IMR-90 (cell line): ENCODE results near the gene ATG5. TPM values are rescaled to one million over a fixed set of nuclear protein-coding genes. Genes with fewer than 3 reads are reported as not detected.
A peak's percentile ranks its signal among the peaks of the same experiment; 100 is the strongest.

Experiments
- ATAC-seq: fragments of 200-7000 bp; cut with Tn5 transposase; 2 replicates; pipeline ENCODE4 v1.9.1; 2020; ENCODE audit warnings: low read depth, mild to moderate bottlenecking, moderate library complexity
- BruUV-seq: library from RNA; stranded (reverse); fragments of 400-500 nt; replicated peaks from 2 replicates; lab custom pipeline; 2021; lab: Mats Ljungman, UMichigan
- CTCF ChIA-PET: fragments of 300-600 bp; formaldehyde crosslinking; extraction: SDS; loops from one replicate; lab custom pipeline; 2021; ENCODE audit warnings: antibody characterized with exemption; lab: Yijun Ruan, JAX
- POLR2A ChIA-PET: fragments of 300-600 bp; sonication (Branson Sonifier 250); formaldehyde crosslinking; loops from one replicate; lab custom pipeline; 2022; ENCODE audit warnings: antibody characterized with exemption; ENCODE audit not compliant: unreplicated experiment; lab: Charles Lee
- DNase-seq: peaks from one replicate; pipeline ENCODE4 v3.0.0; 2013
- H2AFZ ChIP-seq: replicated peaks from 2 replicates; pipeline ENCODE3; 2013; ENCODE audit warnings: low read length, mild to moderate bottlenecking; ENCODE audit not compliant: poor library complexity
- H2AK5ac ChIP-seq: 2 replicates; pipeline ENCODE4 v1.6.1; 2013; ENCODE audit warnings: low read depth, low read length, inconsistent platforms
- H2AK9ac ChIP-seq: replicated peaks from 2 replicates; pipeline ENCODE3; 2013; ENCODE audit warnings: mild to moderate bottlenecking, low read depth, low read length, moderate library complexity; ENCODE audit not compliant: poor library complexity
- H2BK120ac ChIP-seq: 2 replicates; pipeline ENCODE4 v1.6.1; 2013; ENCODE audit warnings: low read depth, low read length, inconsistent platforms
- H2BK15ac ChIP-seq: 3 replicates; pipeline ENCODE4 v1.6.1; 2013; ENCODE audit warnings: low read depth, low read length, inconsistent platforms
- H2BK20ac ChIP-seq: 2 replicates; pipeline ENCODE4 v1.6.1; 2013; ENCODE audit warnings: low read depth, mild to moderate bottlenecking, inconsistent platforms, low read length, moderate library complexity
- H2BK5ac ChIP-seq: 2 replicates; pipeline ENCODE4 v1.6.1; 2013; ENCODE audit warnings: mild to moderate bottlenecking, low read depth, low read length, inconsistent platforms; ENCODE audit not compliant: poor library complexity, severe bottlenecking
- H3K14ac ChIP-seq: replicated peaks from 2 replicates; pipeline ENCODE4 v1.6.1; 2013; ENCODE audit warnings: low read depth, low read length, inconsistent platforms
- H3K18ac ChIP-seq: 2 replicates; pipeline ENCODE4 v1.6.1; 2013; ENCODE audit warnings: low read depth, low read length, control low read depth
- H3K23ac ChIP-seq: 2 replicates; pipeline ENCODE4 v1.6.1; 2013; ENCODE audit warnings: low read depth, low read length, inconsistent platforms
- H3K27ac ChIP-seq: 2 replicates; pipeline ENCODE4 v1.5.1; 2013; ENCODE audit warnings: mild to moderate bottlenecking, control low read depth, low read length; ENCODE audit not compliant: insufficient read depth
- H3K27me3 ChIP-seq: 2 replicates; pipeline ENCODE4 v1.6.1; 2013; ENCODE audit warnings: low read length; ENCODE audit not compliant: control insufficient read depth, insufficient read depth
- H3K36me3 ChIP-seq: 2 replicates; pipeline ENCODE4 v1.6.1; 2013; ENCODE audit warnings: low read length, mixed read lengths; ENCODE audit not compliant: control insufficient read depth, insufficient read depth
- H3K4ac ChIP-seq: 2 replicates; pipeline ENCODE4 v1.6.1; 2013; ENCODE audit warnings: low read depth, low read length, inconsistent platforms
- H3K4me1 ChIP-seq: 2 replicates; pipeline ENCODE4 v1.6.1; 2013; ENCODE audit warnings: low read length, mixed read lengths; ENCODE audit not compliant: control insufficient read depth, insufficient read depth
- H3K4me2 ChIP-seq: 2 replicates; pipeline ENCODE4 v1.6.1; 2013; ENCODE audit warnings: low read depth, mild to moderate bottlenecking, control low read depth, low read length, moderate library complexity
- H3K4me3 ChIP-seq: 2 replicates; pipeline ENCODE4 v1.5.1; 2013; ENCODE audit warnings: low read depth, mild to moderate bottlenecking, control low read depth, low read length, moderate library complexity; ENCODE audit not compliant: insufficient read depth
- H3K56ac ChIP-seq: 2 replicates; pipeline ENCODE4 v1.6.1; 2013; ENCODE audit warnings: low read length, inconsistent platforms; ENCODE audit not compliant: insufficient read depth; ENCODE audit errors: extremely low read depth
- H3K79me1 ChIP-seq, 2 experiments: 2 replicates each; pipeline ENCODE4 v1.6.1; 2013; ENCODE audit warnings: low read length in 2 of 2, inconsistent platforms in 1 of 2, low read depth in 1 of 2
- H3K9ac ChIP-seq: 2 replicates; pipeline ENCODE4 v1.6.1; 2013; ENCODE audit warnings: low read depth, low read length, control low read depth
- H3K9me1 ChIP-seq: 2 replicates; pipeline ENCODE4 v1.6.1; 2013; ENCODE audit warnings: low read length, inconsistent platforms; ENCODE audit not compliant: insufficient read depth
- H3K9me3 ChIP-seq: 2 replicates; pipeline ENCODE4 v1.6.1; 2013; ENCODE audit warnings: low read length; ENCODE audit not compliant: control insufficient read depth, insufficient read depth
- H4K20me1 ChIP-seq: 2 replicates; pipeline ENCODE4 v1.6.1; 2013; ENCODE audit warnings: low read length, inconsistent platforms; ENCODE audit not compliant: insufficient read depth
- H4K5ac ChIP-seq: 2 replicates; pipeline ENCODE4 v1.6.1; 2013; ENCODE audit warnings: mild to moderate bottlenecking, low read depth, low read length, control low read depth
- H4K8ac ChIP-seq, 2 experiments: 2 replicates each; pipeline ENCODE4 v1.6.1; 2013; ENCODE audit warnings: low read depth in 2 of 2, low read length in 2 of 2, control low read depth in 1 of 2, inconsistent platforms in 1 of 2
- H4K91ac ChIP-seq: 2 replicates; pipeline ENCODE4 v1.6.1; 2013; ENCODE audit warnings: low read depth, low read length, inconsistent platforms; ENCODE audit not compliant: insufficient read depth
- BHLHE40 ChIP-seq: fragments of 150-350 bp; IDR thresholded peaks from 2 replicates; pipeline ENCODE4 v1.6.1; 2016; ENCODE audit warnings: mild to moderate bottlenecking, low read depth, low read length
- CEBPB ChIP-seq: IDR thresholded peaks from 2 replicates; pipeline ENCODE4 v1.6.1; 2012; ENCODE audit warnings: low read depth, low read length, improper control_type of control experiment
- CHD1 ChIP-seq: IDR thresholded peaks from 2 replicates; pipeline ENCODE4 v1.6.1; 2012; ENCODE audit warnings: low read depth, low read length, improper control_type of control experiment
- CTCF ChIP-seq: conservative IDR thresholded peaks from 2 replicates; pipeline ENCODE4 v1.5.1; 2012; ENCODE audit warnings: mild to moderate bottlenecking, low read depth, low read length, improper control_type of control experiment
- ELK1 ChIP-seq: fragments of 150-350 bp; IDR thresholded peaks from 2 replicates; pipeline ENCODE4 v1.6.1; 2016; ENCODE audit warnings: low read depth, mild to moderate bottlenecking, low read length, moderate library complexity, borderline replicate concordance
- FOS ChIP-seq: fragments of 150-350 bp; IDR thresholded peaks from 2 replicates; pipeline ENCODE4 v1.6.1; 2016; ENCODE audit warnings: low read depth, low read length
- MAFK ChIP-seq: IDR thresholded peaks from 2 replicates; pipeline ENCODE4 v1.6.1; 2012; ENCODE audit warnings: low read depth, low read length, improper control_type of control experiment
- MAZ ChIP-seq: IDR thresholded peaks from 2 replicates; pipeline ENCODE4 v1.6.1; 2012; ENCODE audit warnings: low read depth, mild to moderate bottlenecking, low read length, improper control_type of control experiment, moderate library complexity, borderline replicate concordance
- MXI1 ChIP-seq: IDR thresholded peaks from 2 replicates; pipeline ENCODE4 v1.6.1; 2012; ENCODE audit warnings: low read depth, mild to moderate bottlenecking, low read length, moderate library complexity, borderline replicate concordance
- NFE2L2 ChIP-seq: fragments of 150-350 bp; IDR thresholded peaks from 2 replicates; pipeline ENCODE4 v1.6.1; 2016; ENCODE audit warnings: low read depth, mild to moderate bottlenecking, low read length
- POLR2A ChIP-seq: IDR thresholded peaks from 2 replicates; pipeline ENCODE4 v1.6.1; 2012; ENCODE audit warnings: mild to moderate bottlenecking, low read depth, low read length
- RAD21 ChIP-seq: IDR thresholded peaks from 2 replicates; pipeline ENCODE4 v1.6.1; 2012; ENCODE audit warnings: low read length, improper control_type of control experiment
- RCOR1 ChIP-seq: IDR thresholded peaks from 2 replicates; pipeline ENCODE4 v1.6.1; 2012; ENCODE audit warnings: mild to moderate bottlenecking, low read length, improper control_type of control experiment; ENCODE audit not compliant: insufficient replicate concordance
- RFX5 ChIP-seq: IDR thresholded peaks from 2 replicates; pipeline ENCODE4 v1.8.0; 2012; ENCODE audit warnings: low read depth, mild to moderate bottlenecking, low read length, moderate library complexity
- SMC3 ChIP-seq: fragments of 150-350 bp; IDR thresholded peaks from 2 replicates; pipeline ENCODE4 v1.6.1; 2016; ENCODE audit warnings: low read depth, mild to moderate bottlenecking, antibody characterized with exemption, low read length, moderate library complexity
- USF2 ChIP-seq: fragments of 150-350 bp; IDR thresholded peaks from 2 replicates; pipeline ENCODE4 v1.6.1; 2017; ENCODE audit warnings: mild to moderate bottlenecking, antibody characterized with exemption, low read length, low read depth
- WGBS, 2 experiments: methylation state at CpG; one replicate each; pipeline versions ENCODE4 v1.1.5 to v1.1.7; 2013; ENCODE audit warnings: missing lambda C conversion rate in 2 of 2; ENCODE audit not compliant: insufficient read length in 1 of 2; ENCODE audit errors: extremely low coverage in 2 of 2; 5-methylcytosine and 5-hydroxymethylcytosine counted together
- dilution Hi-C: fragments of 300-500 bp; cut with HindIII; formaldehyde crosslinking; loops from one replicate; pipeline ENCODE4 v1.14.3; 2018; ENCODE audit warnings: low sequenced_read_pairs; ENCODE audit not compliant: unreplicated experiment
- in situ Hi-C: fragments of 300-500 bp; cut with MboI; formaldehyde crosslinking; loops from 3 replicates; pipeline ENCODE4 v1.14.3; 2019; ENCODE audit warnings: low sequenced_read_pairs, inconsistent platforms, mixed read lengths
- intact Hi-C: fragments of 100-400 bp; cut with micrococcal nuclease; formaldehyde crosslinking; loops from 2 replicates; pipeline ENCODE4 v1.10.0; 2022
- polyA plus RNA-seq, 3 experiments: library from polyadenylated mRNA; depleted of rRNA; stranded (reverse); fragments of >200 nt; gene quantifications; 2 replicates each; pipeline ENCODE4 v1.2.3, GENCODE V29; 2012; ENCODE audit warnings: low replicate concordance in 1 of 3
- total RNA-seq: library from RNA; depleted of rRNA; stranded (reverse); fragments of >200 nt; gene quantifications from 2 replicates; pipeline ENCODE4 v1.2.3, GENCODE V29; 2012

The ATG5 gene
- total and polyA plus RNA-seq, 2 of the 4 experiments (the other 2 are of a cell fraction): 13.5 to 28.0 TPM

- Histone ChIP-seq H3K27ac (no peak overlapping the region), H3K9ac (no peak overlapping the region), H3K4me3 (no peak overlapping the region; the same call in 1 of the 2 replicates), H4K91ac (no peak overlapping the region), H2BK120ac (no peak overlapping the region), H3K4me2 (peak overlapping the region; percentile 67; the same call in 1 of the 2 replicates), H2BK15ac (no peak overlapping the region), H3K79me1 (no peaks in the 10 kb centered on the region), H2AFZ (peak overlapping the region; percentile 91), H3K56ac (no peak overlapping the region), H3K4ac (no peak overlapping the region), H4K20me1 (no peaks in the 10 kb centered on the region), H2BK5ac (no peak overlapping the region), H3K9me3 (no peaks in the 10 kb centered on the region), H3K14ac (no peak overlapping the region), H3K9me1 (no peaks in the 10 kb centered on the region), H2AK9ac (no peak overlapping the region), H2AK5ac (no peak overlapping the region), H4K5ac (no peak overlapping the region), H3K18ac (no peak overlapping the region), H2BK20ac (no peak overlapping the region), H4K8ac (no peak overlapping the region), H3K27me3 (peaks cover 28% of the 10 kb centered on the region), H3K36me3 (no peaks in the 10 kb centered on the region), H3K23ac (no peak overlapping the region), H3K4me1 (peaks cover 3% of the 10 kb centered on the region; the same call in 1 of the 2 replicates)
- intact Hi-C loops: loop anchor here (1.0 kb wide), 1 partner anchor 619 kb away; no protein-coding TSS in a partner anchor
- WGBS, 2 experiments: 20% methylated on average over 2 of the region's 12 CpGs; no CpG with 5 or more reads in 1 of the 2 experiments
- in situ Hi-C loops: no loop called here
- ChIA-PET CTCF (interaction anchor here (0.6 kb wide), 1 partner anchor 108 kb away, joined by 3 read pairs; no protein-coding TSS in a partner anchor), POLR2A (no interaction called here)
- TF ChIP-seq NFE2L2 (no peak), RFX5 (no peak), POLR2A (no peak), USF2 (no peak), MXI1 (no peak), MAZ (no peak), CTCF (no peak), SMC3 (no peak), RCOR1 (no peak), CEBPB (no peak), MAFK (no peak), CHD1 (no peak), ELK1 (no peak), RAD21 (no peak), BHLHE40 (no peak), FOS (no peak)
- DNase-seq: no peak
- no TSS peak for BruUV-seq
- dilution Hi-C loops: no loop called here
- ATAC-seq: no peak; the same call in 1 of the 2 replicates
These were observed 34.4 kb upstream of the ATG5 start for GRCh38 chr6:106359959-106360409.
